ENCODE data around the gene HEATR3. TPM values are rescaled to one million over a fixed set of nuclear protein-coding genes. Genes with fewer than 3 reads are reported as not detected.

The HEATR3 gene
- total and polyA plus RNA-seq, 5 experiments from 2014 or later, result 5.5 to 23.3 (median 6.7) TPM

- H3K36me3 Mint-ChIP-seq, result peaks cover 0 to 48% (median 13%) of the 10 kb centered on the region in 3 donors
- no peak overlapping the region for H3K4me3 Mint-ChIP-seq
- H3K27me3 Mint-ChIP-seq, result peaks cover 0 to 3% (median 0%) of the 10 kb centered on the region in 5 donors
- POLR2A ChIA-PET, result no interaction called here
- H3K4me1 Mint-ChIP-seq, result peaks cover 10 to 20% (median 14%) of the 10 kb centered on the region in 4 donors
- H3K9me3 Mint-ChIP-seq, result no peaks in the 10 kb centered on the region
- H3K27ac Mint-ChIP-seq, result peak overlapping the region in 9 of 10 donors; percentile 1 to 81 (median 60)
- ATAC-seq (no peak), DNase-seq (no peak)
Observed at GRCh38 chr16:50037662-50038220, 28.0 kb upstream of the HEATR3 start.

- peaks cover 10 to 20% (median 14%) of the 10 kb centered on the region in 4 donors for H3K4me1 Mint-ChIP-seq
- ATAC-seq (no peak), DNase-seq (no peak)
- H3K36me3 Mint-ChIP-seq, result peaks cover 0 to 42% (median 13%) of the 10 kb centered on the region in 3 donors
- H3K27me3 Mint-ChIP-seq, result peaks cover 0 to 7% (median 2%) of the 10 kb centered on the region in 5 donors
- H3K9me3 Mint-ChIP-seq, result no peaks in the 10 kb centered on the region
- POLR2A ChIA-PET, result interaction anchor here (0.6 kb wide), 1 partner anchor 772 kb away, joined by 4 read pairs; no protein-coding TSS in a partner anchor
- no peak overlapping the region for H3K4me3 Mint-ChIP-seq
- peak overlapping the region in 9 of 10 donors; percentile 3 to 87 (median 61) for H3K27ac Mint-ChIP-seq
Observed at GRCh38 chr16:50038286-50038685, 27.5 kb upstream of the HEATR3 start.

GRCh38 chr16:50038756-50039529, 26.8 kb upstream of the HEATR3 start:
- Mint-ChIP-seq H3K9me3 (no peaks in the 10 kb centered on the region), H3K36me3 (peaks cover 0 to 37% (median 12%) of the 10 kb centered on the region in 3 donors), H3K4me3 (no peak overlapping the region), H3K27me3 (peaks cover 0 to 11% (median 4%) of the 10 kb centered on the region in 5 donors), H3K27ac (peak overlapping the region in 5 of 10 donors; percentile 2 to 86 (median 57)), H3K4me1 (peaks cover 10 to 20% (median 14%) of the 10 kb centered on the region in 4 donors)
- DNase-seq (no peak), ATAC-seq (no peak)
- POLR2A ChIA-PET, result interaction anchor here (0.6 to 0.7 kb wide), 2 partner anchors 45 to 771 kb away, joined by 3 to 4 read pairs; no protein-coding TSS in a partner anchor

GRCh38 chr16:50040018-50040417, 25.8 kb upstream of the HEATR3 start:
- H3K4me3 Mint-ChIP-seq, result no peak overlapping the region
- POLR2A ChIA-PET, result no interaction called here
- DNase-seq (no peak), ATAC-seq (no peak)
- peaks cover 10 to 20% (median 14%) of the 10 kb centered on the region in 4 donors for H3K4me1 Mint-ChIP-seq
- peaks cover 4 to 13% (median 7%) of the 10 kb centered on the region in 5 donors for H3K27me3 Mint-ChIP-seq
- no peak overlapping the region for H3K27ac Mint-ChIP-seq
- H3K9me3 Mint-ChIP-seq, result no peaks in the 10 kb centered on the region
- peaks cover 0 to 26% (median 4%) of the 10 kb centered on the region in 3 donors for H3K36me3 Mint-ChIP-seq

GRCh38 chr16:50040710-50041109, 25.1 kb upstream of the HEATR3 start:
- POLR2A ChIA-PET, result no interaction called here
- Mint-ChIP-seq H3K27ac (peak overlapping the region in 1 of 10 donors; percentile 55), H3K36me3 (peaks cover 0 to 19% (median 4%) of the 10 kb centered on the region in 3 donors), H3K27me3 (peaks cover 4 to 13% (median 8%) of the 10 kb centered on the region in 5 donors), H3K4me3 (no peak overlapping the region), H3K4me1 (peaks cover 10 to 20% (median 14%) of the 10 kb centered on the region in 4 donors), H3K9me3 (no peaks in the 10 kb centered on the region)
- ATAC-seq (no peak), DNase-seq (no peak)

- Mint-ChIP-seq H3K4me3 (no peak overlapping the region), H3K9me3 (no peaks in the 10 kb centered on the region), H3K36me3 (peaks cover 0 to 2% (median 1%) of the 10 kb centered on the region in 3 donors), H3K27ac (peak overlapping the region in 1 of 10 donors; percentile 83), H3K27me3 (peaks cover 4 to 13% (median 10%) of the 10 kb centered on the region in 5 donors), H3K4me1 (peaks cover 5 to 9% (median 6%) of the 10 kb centered on the region in 4 donors)
- ATAC-seq (no peak), DNase-seq (no peak)
- POLR2A ChIA-PET, result no interaction called here
Observed at GRCh38 chr16:50043358-50043757, 22.4 kb upstream of the HEATR3 start.

GRCh38 chr16:50045412-50045811, 20.4 kb upstream of the HEATR3 start:
- ATAC-seq (no peak), DNase-seq (no peak)
- peak overlapping the region in 1 of 10 donors; percentile 13 for H3K27ac Mint-ChIP-seq
- POLR2A ChIA-PET, result no interaction called here
- peaks cover 4 to 13% (median 10%) of the 10 kb centered on the region in 5 donors for H3K27me3 Mint-ChIP-seq
- H3K36me3 Mint-ChIP-seq, result no peaks in the 10 kb centered on the region
- no peaks in the 10 kb centered on the region for H3K4me1 Mint-ChIP-seq
- no peaks in the 10 kb centered on the region for H3K9me3 Mint-ChIP-seq
- no peak overlapping the region for H3K4me3 Mint-ChIP-seq

- peaks cover 6 to 13% (median 11%) of the 10 kb centered on the region in 5 donors for H3K27me3 Mint-ChIP-seq
- no peaks in the 10 kb centered on the region for H3K4me1 Mint-ChIP-seq
- H3K4me3 Mint-ChIP-seq, result no peak overlapping the region
- no peak for DNase-seq
- no peaks in the 10 kb centered on the region for H3K36me3 Mint-ChIP-seq
- no peak for ATAC-seq
- peaks cover 0 to 1% (median 0%) of the 10 kb centered on the region in 9 donors for H3K9me3 Mint-ChIP-seq
- peak overlapping the region in 1 of 10 donors; percentile 50 for H3K27ac Mint-ChIP-seq
- POLR2A ChIA-PET, result no interaction called here
Observed at GRCh38 chr16:50046853-50047252, 18.9 kb upstream of the HEATR3 start.

- peaks cover 6 to 13% (median 7%) of the 10 kb centered on the region in 5 donors for H3K27me3 Mint-ChIP-seq
- no peak for DNase-seq
- H3K4me3 Mint-ChIP-seq, result no peak overlapping the region
- ATAC-seq, result no peak
- H3K9me3 Mint-ChIP-seq, result peaks cover 0 to 3% (median 0%) of the 10 kb centered on the region in 9 donors
- POLR2A ChIA-PET, result no interaction called here
- H3K27ac Mint-ChIP-seq, result peak overlapping the region in 1 of 10 donors; percentile 29
- H3K36me3 Mint-ChIP-seq, result no peaks in the 10 kb centered on the region
- H3K4me1 Mint-ChIP-seq, result no peaks in the 10 kb centered on the region
Observed at GRCh38 chr16:50047864-50048263, 17.9 kb upstream of the HEATR3 start.

- Mint-ChIP-seq H3K36me3 (peaks cover 0 to 2% (median 0%) of the 10 kb centered on the region in 3 donors), H3K27ac (no peak overlapping the region), H3K4me1 (no peaks in the 10 kb centered on the region), H3K27me3 (peaks cover 0 to 6% (median 0%) of the 10 kb centered on the region in 5 donors), H3K9me3 (peaks cover 0 to 8% (median 2%) of the 10 kb centered on the region in 9 donors), H3K4me3 (no peak overlapping the region)
- DNase-seq (no peak), ATAC-seq (no peak)
- POLR2A ChIA-PET, result no interaction called here
Observed at GRCh38 chr16:50050802-50051201, 15.0 kb upstream of the HEATR3 start.

GRCh38 chr16:50056226-50056625, 9.5 kb upstream of the HEATR3 start:
- no peak overlapping the region for H3K4me3 Mint-ChIP-seq
- ATAC-seq (no peak), DNase-seq (no peak)
- no peaks in the 10 kb centered on the region for H3K4me1 Mint-ChIP-seq
- no peak overlapping the region for H3K27ac Mint-ChIP-seq
- H3K36me3 Mint-ChIP-seq, result peaks cover 0 to 12% (median 4%) of the 10 kb centered on the region in 3 donors
- H3K9me3 Mint-ChIP-seq, result peaks cover 0 to 27% (median 8%) of the 10 kb centered on the region in 9 donors
- POLR2A ChIA-PET, result no interaction called here
- H3K27me3 Mint-ChIP-seq, result peaks cover 0 to 4% (median 0%) of the 10 kb centered on the region in 5 donors

- Mint-ChIP-seq H3K4me1 (no peaks in the 10 kb centered on the region), H3K9me3 (peaks cover 0 to 27% (median 5%) of the 10 kb centered on the region in 9 donors), H3K4me3 (no peak overlapping the region), H3K27ac (no peak overlapping the region), H3K36me3 (peaks cover 0 to 12% (median 4%) of the 10 kb centered on the region in 3 donors), H3K27me3 (no peaks in the 10 kb centered on the region)
- no peak for DNase-seq
- no peak for ATAC-seq
- POLR2A ChIA-PET, result no interaction called here
Observed at GRCh38 chr16:50058091-50058771, 7.5 kb upstream of the HEATR3 start.
